ENCODE results near the gene RIC8A.
"Not testable (repeated sequence)": the region's sequence is repeated elsewhere in the genome, so short reads cannot be mapped to it uniquely, and the experiment has no call there.

Gene RIC8A

DNA sequence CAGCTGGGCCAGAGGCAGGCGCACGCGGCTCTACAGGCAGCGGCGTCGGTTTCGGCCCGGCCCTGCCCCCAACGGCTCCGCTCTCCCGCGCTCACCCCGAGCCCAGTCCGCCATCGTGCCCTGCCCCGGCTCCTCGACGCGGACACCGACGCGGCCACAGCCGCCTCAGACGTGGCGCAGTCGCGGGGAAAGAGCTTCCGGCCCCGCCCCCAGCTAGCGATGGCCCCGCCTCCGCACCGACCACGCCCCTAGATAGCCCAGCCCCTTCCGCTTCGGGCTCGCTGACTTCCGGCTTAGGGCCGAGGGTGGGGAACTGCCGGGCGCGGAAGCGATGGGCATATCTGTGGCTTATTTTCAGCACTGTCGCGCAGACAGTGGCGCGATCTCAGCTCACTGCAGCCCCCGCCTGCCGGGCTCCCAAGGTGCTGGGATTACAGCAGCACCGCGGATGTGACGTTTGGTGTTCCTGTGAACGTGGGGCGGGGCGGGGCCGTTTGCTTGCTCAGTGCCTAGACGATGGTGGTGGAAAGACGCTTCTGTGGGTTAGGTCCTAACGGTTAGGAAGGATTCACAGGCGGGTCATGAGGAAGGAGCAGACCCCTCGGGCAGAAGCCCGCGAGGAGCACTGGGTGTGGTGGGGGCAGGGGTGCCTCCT lies at the start of gene RIC8A, which contains the start of gene BET1L:
Gene RIC8A, plus strand, starts transcription at position 501 of the 655 bp plus-strand sequence. CDS start 1,147 bp downstream, outside the sequence.
Gene BET1L, minus strand, starts transcription at position 192 of the 655 bp plus-strand sequence. Its CDS starts 78 bp downstream, at position 114.
- peak; percentile 95 to 97 for DNase-seq (ENCODE audit: low read depth in 2 of 2, low spot score in 1 of 2)

DNA sequence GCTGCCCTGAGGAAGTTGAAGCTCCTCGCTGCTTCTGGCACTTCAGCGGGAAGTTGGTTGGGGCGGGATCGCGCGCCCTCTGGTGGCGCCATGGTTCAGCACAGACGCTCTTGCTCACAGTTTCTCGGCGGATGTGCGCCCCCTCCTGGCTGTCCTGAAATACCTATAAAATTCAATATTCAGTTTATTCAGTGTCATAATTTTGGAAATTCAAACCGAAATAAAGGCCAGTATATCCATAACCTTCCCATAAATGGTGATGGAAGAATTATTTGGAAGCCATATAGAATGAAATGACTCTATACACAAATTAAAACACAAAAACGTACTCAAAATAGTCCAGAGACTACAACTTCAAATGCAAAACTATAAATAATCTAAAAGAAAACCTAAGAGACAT lies 27.3 kb upstream of the RIC8A start:
- DNase-seq (ENCODE audit: low read depth in 2 of 2, low spot score in 1 of 2): not testable (repeated sequence)

DNA sequence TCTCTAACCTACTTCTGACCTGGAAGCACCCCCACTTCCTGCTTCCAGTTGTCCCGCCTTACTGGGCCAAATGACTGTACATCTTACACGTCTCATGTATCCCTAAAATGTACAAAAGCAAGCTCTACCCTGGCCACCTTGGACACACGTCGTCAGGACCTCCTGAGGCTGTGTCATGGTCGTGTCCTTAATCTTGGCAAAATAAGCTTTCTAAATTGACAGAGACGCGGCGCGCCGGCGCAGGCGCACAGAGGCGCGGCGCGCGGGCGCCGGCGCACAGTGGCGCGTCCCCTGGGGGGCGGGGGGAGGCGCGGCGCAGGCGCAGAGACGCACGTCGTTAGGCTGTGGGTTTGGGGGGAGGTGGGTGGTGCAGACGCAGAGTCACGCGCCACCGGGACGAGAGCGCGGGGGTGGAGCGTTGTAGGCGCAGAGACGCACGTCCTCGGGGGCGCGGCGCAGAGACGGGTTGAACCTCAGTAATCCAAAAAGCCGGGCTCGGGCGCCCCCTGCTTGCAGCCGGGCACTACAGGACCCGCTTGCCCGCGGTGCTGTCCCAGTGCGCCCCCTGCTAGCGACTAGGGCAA lies 18.2 kb upstream of the RIC8A start:
- not testable (repeated sequence) for DNase-seq (ENCODE audit: low read depth in 2 of 2, low spot score in 1 of 2)

DNA sequence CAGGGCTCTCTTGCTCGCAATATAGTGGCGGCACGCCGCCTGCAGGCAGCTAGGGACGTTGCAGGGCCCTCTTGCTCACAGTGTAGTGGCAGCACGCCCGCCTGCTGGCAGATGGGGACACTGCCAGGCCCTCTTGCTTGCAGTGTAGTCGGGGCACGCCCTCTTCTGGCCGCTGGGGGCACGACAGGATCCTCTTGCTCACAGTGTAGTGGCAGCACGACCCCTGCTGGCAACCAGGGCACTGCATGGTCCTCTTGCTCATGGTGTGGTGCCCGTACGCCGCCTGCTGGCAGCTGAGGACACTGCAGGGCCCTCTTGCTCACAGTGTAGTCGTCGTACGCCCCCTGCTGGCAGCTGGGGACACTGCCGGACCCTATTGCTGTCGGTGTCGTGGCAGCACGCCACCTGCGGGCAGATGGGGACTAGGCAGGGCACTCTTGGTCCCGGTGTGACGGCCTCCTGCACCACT lies 17.6 kb upstream of the RIC8A start:
- DNase-seq (ENCODE audit: low read depth in 2 of 2, low spot score in 1 of 2): not testable (repeated sequence)

DNA sequence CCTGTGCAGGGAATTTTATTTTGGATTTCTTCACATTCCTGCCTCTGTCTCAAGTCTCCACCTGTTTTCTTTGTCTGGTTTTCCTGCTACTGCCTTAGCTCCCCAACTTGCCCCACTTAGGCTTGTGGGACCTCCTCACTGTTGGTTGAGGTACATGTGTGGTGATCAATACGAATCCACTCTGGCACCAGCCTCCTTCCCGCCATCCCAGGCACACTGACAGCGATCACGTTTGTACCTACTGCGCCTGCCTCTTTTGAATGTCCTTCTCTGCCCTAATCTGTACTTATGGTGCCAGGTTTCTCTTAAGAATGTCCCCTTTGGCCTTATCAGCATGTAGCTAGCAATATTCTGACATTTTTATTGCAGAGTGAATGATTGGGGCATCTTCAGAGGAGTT lies 17.0 kb upstream of the RIC8A start:
- DNase-seq (ENCODE audit: low read depth in 2 of 2, low spot score in 1 of 2): not testable (repeated sequence)

DNA sequence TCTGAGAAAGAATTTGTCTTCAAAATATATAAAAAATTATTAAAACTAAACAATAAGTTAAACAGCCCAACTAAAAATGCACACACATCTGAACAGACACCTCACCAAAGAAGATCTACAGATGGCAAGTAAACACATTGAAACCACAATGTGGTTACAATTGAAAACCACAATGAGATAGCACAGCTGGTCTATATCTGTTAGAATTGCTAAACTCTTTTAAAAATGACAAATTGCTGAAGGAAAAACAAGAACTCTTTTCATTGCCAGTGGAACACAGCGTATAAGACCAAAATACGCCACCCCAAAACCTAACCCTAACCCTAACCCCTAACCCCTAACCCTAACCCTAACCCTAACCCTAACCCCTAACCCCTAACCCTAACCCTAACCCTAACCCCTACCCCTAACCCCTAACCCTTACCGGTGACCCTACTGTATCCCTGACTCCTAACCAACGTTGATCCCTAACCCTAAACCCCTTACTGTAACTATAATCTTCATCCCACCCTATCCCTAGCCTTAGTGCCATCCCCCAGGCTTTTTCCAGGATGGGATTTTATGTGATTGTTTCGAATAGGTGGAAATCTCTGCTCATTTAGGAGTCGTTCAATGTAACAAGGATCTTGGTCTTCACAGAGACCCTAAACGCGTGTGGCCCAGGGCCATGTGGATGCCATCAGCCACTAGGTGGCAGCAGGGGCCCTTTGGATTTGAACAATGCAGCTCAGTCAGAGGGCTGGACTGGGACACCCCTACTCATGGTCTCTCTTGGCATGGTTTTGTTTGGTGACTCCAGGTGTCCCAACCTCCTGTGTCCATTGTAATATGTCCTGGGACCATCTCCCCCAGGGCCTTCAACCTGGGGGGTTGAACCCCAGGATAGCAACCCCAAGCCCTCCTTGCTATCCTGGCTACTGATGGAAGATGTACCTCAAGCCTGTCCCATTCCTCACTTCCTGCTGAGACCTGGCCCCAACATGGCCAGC lies 15.7 kb upstream of the RIC8A start:
- DNase-seq (ENCODE audit: low read depth in 2 of 2, low spot score in 1 of 2): not testable (repeated sequence)

DNA sequence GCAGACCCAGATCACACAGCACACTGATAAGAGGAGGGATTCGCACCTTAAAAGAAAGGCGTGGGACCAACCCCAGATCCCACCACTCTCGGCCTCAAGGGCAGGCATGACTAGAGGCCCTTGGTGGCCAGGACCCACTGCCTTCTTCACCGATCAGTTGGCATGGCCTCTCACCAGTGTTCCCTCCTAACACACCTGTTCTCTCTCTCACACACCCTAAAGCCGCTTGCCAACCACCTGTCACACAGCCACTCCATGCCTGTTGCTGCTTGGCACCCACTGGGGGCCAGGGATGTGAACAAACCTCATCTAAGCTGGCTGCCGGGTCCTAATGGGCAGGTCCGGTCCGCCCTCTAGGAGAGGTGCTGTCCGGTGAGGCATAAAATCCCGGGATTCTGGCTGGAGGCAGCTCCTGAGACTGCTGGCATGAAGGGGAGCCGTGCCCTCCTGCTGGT lies 14.8 kb upstream of the RIC8A start, which contains the start of gene SCGB1C1:
Gene SCGB1C1, plus strand, starts transcription at position 405 of the 455 bp plus-strand sequence. Its CDS starts 22 bp downstream, at position 427.
- DNase-seq (ENCODE audit: low read depth in 2 of 2, low spot score in 1 of 2): not testable (repeated sequence)

DNA sequence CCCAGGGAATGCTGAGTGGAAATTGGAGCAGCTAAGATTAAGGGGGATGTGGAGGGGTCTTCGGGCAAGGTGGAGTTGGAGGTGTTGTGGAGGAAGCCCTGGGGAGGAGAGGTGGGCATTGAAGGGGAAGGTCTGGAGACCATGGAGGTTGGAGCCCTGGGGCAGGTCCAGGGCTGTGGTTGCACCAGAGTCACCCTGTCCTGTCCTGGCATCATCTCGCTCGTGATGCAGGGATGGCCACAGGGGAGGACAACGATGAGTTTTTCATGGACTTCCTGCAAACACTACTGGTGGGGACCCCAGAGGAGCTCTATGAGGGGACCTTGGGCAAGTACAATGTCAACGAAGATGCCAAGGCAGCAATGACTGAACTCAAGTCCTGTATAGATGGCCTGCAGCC lies 14.0 kb upstream of the RIC8A start:
- not testable (repeated sequence) for DNase-seq (ENCODE audit: low read depth in 2 of 2, low spot score in 1 of 2)

DNA sequence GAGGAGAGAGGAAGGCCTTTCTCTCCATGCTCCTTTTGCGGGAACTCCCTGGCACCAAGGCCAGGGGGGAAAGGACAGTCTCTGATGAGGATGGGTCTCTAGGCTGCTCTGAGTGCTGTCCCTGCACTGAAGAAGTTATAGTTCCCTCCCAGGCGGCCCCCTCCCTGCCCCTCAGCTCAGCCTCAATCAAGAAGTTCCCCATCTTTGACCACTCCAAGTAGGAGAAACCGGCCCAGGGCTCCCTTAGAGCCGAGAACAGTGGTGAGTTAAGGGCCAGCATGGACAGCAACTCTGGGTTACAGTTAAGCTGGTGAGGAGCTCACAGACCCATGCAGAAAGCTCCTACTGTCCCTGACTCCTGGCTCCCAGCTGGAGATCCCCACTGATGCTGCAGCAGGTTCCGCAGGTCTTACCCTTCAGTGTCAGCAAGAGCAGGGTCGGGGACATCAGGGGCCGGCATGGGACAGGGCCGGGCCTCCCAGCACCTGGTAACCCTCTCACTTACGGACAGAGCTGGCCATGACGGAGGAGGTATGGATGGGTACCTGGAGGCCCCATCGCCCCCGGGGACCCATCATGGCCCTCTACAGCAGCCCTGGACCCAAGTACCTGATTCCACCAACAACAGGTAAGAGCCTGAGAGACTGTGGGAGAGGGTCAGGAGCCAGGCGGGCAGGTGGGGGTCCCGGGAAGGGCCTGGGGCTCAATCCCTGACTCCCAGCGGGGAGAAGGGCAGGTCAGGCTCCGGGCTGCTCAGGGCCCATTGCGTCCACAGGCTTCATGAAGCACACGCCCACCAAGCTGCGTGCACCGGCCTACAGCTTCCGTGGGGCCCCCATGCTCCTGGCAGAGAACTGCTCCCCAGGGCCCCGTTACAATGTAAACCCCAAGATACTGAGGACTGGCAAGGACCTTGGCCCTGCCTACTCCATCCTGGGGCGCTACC lies 10.4 kb upstream of the RIC8A start:
- DNase-seq (ENCODE audit: low read depth in 2 of 2, low spot score in 1 of 2): no peak

DNA sequence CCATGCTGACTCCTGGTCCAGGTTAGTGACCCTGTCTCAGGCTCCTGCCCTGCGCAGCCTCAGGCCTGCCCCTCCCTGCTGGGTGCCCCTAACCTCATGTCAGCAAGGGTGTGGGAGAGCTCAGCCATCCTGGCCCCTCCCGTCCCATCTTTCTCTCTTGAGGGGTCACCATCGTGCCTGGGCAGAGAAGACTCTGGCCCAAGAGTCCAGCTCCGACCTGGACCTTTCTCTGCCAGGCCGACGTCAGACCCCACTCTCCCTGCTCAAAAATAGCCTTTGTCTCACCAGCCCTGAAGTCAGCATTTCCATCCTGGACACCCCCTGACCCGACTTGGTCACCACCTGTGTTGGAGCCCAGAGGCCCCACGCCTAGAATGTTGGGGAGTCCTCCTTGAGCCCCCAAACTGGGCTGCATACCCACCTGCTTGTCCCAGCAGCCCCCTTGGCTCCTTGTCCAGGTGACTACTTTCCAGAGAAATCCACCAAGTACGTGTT lies 9.7 kb upstream of the RIC8A start:
- DNase-seq (ENCODE audit: low read depth in 2 of 2, low spot score in 1 of 2): no peak

DNA sequence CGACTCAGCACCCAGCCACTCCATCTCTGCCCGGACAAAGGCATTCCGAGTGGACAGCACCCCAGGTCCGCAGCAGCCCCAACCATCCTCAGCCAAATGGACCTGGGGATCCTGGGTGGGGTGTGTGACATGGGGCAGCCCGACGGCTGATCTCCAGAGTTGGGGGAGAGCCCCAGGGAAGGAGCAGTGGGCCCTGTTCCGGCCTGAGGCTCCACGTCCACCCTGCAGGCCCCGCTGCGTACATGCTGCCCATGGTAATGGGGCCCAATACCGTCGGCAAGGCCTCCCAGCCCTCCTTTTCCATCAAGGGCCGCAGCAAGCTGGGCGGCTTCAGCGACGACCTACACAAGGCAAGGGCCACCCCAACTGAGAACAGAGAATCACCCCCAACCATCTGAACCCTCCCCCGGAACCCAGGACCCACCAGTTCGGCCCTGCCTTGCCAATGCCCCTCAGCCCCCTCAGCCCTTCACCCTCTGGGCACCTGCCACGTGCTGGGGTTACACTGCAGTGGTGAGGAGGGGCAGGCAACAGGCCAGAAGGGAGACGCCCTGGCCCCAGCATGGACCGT lies 9.2 kb upstream of the RIC8A start:
- no peak for DNase-seq (ENCODE audit: low read depth in 2 of 2, low spot score in 1 of 2)

DNA sequence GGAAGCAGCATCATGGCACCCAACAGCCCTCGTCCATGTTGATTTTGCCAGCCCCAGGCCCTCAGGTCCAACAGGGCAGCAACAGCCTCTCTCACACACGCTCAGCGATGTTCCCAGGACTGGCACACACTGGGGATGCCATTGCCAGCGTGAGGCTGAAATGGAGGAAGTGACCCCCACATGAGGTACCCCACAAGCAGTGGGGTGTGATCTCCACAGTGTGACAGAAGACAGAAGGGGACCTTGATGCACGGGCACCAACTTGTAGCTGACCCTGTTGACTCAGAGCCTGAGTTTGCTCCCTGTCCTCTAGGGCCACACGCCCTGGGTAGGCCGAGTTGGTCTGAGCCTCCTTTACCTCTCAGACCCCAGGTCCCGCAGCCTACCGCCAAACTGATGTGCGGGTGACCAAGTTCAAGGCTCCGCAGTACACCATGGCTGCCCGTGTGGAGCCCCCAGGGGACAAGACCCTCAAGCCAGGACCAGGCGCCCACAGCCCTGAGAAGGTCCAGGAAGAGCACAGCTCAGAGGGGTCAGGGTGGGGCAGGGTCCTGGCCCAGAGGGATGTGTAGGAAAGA lies 8.4 kb upstream of the RIC8A start:
- no peak for DNase-seq (ENCODE audit: low read depth in 2 of 2, low spot score in 1 of 2)

DNA sequence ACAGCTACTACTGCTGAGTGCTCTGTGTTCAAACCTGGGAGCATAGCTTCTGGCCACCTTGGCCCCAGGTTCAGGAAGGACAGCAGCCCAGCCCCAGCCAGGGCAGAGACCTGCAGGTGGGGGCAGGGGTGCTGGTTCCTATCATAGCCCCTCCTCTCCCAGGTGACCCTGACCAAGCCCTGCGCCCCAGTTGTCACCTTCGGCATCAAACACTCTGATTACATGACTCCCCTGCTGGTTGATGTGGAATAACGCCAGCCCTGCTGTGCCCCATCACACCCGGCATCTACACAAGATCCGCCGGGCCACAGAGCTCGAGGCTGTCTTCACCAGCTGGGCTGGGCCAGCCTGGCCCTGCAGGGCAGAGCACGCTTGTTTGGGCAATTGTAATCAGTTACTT lies 7.7 kb upstream of the RIC8A start:
- DNase-seq (ENCODE audit: low read depth in 2 of 2, low spot score in 1 of 2): no peak

DNA sequence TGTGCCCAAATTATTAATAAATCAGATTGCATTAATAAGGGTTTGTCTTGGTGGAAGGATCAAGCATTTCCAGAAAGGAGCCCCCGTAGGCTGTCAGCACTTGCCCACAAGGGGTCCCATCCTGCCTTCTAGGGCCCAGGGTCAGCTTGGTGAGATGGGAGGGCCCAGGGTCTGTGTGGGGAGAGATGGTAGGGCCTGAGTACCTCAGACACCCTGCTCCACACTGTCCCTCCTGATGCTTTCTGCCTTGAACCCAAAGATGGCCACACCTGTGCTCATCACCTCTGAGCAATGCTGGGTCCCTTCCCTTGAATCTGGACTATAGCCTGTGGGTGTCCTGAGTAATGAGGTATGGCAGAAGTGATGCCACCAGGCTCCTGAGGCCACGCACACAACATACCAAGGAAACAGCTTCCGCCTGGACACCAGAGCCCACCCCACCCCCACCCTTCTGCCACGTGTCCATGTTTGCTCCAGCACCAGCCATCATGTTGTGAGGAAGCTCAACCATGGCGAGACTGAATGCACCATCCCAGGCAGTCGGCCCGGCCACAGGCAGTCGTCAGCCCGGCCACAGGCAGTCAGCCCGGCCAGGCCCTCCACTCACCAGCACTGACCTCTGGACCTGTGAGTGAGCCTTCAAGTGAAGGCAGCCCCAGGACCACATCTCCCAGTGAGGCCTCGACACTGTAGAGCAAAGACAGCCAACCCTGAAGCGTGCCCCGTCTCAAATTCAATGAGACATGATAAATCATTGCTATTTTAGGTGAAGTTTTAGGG lies 7.1 kb upstream of the RIC8A start:
- DNase-seq (ENCODE audit: low read depth in 2 of 2, low spot score in 1 of 2): no peak

DNA sequence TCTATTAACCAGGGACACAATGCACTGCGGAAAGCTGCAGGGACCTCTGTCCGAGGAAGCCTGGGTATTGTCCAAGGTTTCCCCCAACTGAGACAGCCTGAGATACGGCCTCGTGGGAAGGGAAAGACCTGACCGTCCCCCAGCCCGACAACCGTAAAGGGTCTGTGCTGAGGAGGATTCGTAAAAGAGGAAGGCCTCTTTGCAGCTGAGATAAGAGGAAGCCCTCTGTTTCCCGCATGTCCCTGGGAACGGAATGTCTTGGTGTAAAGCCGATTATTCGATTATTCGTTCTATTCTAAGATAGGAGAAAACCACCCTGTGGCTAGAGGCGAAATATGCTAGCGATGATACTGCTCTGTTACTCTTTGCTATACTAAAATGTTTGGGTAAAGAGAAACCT lies 5.5 kb upstream of the RIC8A start:
- no peak for DNase-seq (ENCODE audit: low read depth in 2 of 2, low spot score in 1 of 2)

DNA sequence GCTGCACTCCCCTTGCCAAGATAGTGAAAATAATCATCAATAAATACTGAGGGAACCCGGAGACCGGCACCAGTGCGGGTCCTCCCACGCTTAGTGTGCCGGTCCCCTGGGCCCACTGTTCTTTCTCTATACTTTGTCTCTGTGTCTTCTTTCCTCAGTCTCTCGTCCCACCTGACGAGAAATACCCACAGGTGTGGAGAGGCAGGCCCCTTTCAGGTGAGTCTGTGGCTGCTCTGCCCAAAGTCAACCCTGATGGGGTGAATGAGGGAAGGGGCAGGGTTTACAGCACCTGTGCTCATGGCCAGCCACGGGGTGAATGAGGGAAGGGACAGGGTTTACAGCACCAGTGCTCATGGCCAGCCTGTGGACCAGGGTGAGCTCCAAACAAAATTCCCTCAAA lies 5.0 kb upstream of the RIC8A start:
- no peak for DNase-seq (ENCODE audit: low read depth in 2 of 2, low spot score in 1 of 2)

DNA sequence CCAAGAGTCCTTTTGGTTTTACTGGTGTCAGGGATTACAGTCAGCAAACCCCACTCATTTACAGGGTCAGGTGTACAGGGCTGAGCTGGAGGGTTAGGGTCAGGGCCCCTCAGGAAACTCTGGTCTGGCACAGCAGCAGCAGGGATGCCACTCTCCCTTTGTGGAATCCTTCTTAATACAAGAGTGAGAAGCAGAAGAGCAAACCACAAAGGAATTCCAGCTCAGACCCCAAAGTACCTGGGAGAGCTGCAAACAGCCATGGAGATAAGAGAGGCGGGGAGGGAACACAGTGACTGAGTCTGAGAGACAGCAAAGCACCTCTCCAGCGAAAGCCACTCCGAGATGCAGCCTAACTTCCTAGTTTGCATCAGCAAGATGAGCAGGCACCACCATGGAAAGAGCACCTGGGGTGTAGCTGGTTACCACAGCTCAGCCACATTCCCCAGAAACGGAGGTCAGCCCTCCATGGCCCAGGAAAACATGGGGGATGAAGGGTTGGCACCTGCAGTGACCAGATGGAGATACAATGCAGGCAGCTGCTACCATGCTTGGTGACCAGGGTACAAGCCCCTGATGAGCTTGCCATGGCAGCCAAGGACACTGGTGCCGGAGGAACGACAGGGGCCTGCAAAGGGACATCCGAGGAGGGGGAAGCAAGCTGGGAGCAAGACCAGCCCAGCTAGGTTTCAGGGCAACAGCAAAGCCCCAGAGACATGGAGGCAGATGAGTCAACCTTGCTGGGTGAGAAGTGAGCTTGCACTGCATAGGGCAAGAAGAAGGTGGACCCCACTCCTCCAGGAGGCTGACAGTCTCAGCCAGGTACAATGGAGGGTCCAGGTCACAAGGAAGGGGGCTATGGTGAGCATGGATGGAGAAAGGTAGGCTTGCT lies 4.2 kb upstream of the RIC8A start:
- no peak for DNase-seq (ENCODE audit: low read depth in 2 of 2, low spot score in 1 of 2)

Measured in stimulated activated CD8-positive, alpha-beta memory T cell treated with anti-CD3 and anti-CD28 coated beads, Interleukin-4, amount 100 ng/mL, for 1 hour (primary cell).